ENCODE data around the gene PPM1A. TPM values are rescaled to one million over a fixed set of nuclear protein-coding genes. Genes with fewer than 3 reads are reported as not detected.

Gene PPM1A
- total and polyA plus RNA-seq, 2 donors (not counting 1 experiment from before 2014, with no cell fraction given), result 15.5 to 59.0 TPM

GRCh38 chr14:60214003-60214402 is 35.0 kb upstream of the PPM1A start:
- intact Hi-C loops (cut with micrococcal nuclease), result no loop called here
- ChIA-PET POLR2A (no interaction called here), CTCF (no interaction called here)
- TF ChIP-seq, protein P1, sequence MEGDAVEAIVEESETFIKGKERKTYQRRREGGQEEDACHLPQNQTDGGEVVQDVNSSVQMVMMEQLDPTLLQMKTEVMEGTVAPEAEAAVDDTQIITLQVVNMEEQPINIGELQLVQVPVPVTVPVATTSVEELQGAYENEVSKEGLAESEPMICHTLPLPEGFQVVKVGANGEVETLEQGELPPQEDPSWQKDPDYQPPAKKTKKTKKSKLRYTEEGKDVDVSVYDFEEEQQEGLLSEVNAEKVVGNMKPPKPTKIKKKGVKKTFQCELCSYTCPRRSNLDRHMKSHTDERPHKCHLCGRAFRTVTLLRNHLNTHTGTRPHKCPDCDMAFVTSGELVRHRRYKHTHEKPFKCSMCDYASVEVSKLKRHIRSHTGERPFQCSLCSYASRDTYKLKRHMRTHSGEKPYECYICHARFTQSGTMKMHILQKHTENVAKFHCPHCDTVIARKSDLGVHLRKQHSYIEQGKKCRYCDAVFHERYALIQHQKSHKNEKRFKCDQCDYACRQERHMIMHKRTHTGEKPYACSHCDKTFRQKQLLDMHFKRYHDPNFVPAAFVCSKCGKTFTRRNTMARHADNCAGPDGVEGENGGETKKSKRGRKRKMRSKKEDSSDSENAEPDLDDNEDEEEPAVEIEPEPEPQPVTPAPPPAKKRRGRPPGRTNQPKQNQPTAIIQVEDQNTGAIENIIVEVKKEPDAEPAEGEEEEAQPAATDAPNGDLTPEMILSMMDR (IDR thresholded peaks at IDR 0.05), result no peak
- TF ChIP-seq EZH2 (IDR thresholded peaks at IDR 0.05; ENCODE audit: borderline replicate concordance, insufficient read depth, low read depth, low read length, poor library complexity, severe bottlenecking), result no peak
- Histone ChIP-seq H3K9me3 (ENCODE audit: control extremely low read depth in 1 of 3, control insufficient read depth in 2 of 3, insufficient read depth in 1 of 3, low read length in 2 of 3) (no peaks in the 10 kb centered on the region), H2AFZ (ENCODE audit: insufficient read depth, low read depth, low read length, poor library complexity, severe bottlenecking) (no peak overlapping the region), H3K4me3 (ENCODE audit: control extremely low read depth in 1 of 5, extremely low read depth in 1 of 5, insufficient read depth in 1 of 5, low read depth in 2 of 5, low read length in 4 of 5) (no peak overlapping the region), H3K4me2 (replicated peaks; ENCODE audit: low read depth, low read length, poor library complexity, severe bottlenecking) (no peak overlapping the region), H3K4me1 (ENCODE audit: control insufficient read depth in 2 of 2, insufficient read depth in 2 of 2, low read length in 2 of 2) (no peaks in the 10 kb centered on the region), H3K27me3 (replicated peaks in 1 of 4; ENCODE audit: control extremely low read depth in 1 of 4, control insufficient read depth in 3 of 4, insufficient read depth in 4 of 4, low read length in 3 of 4) (peaks cover 0 to 4% (median 0%) of the 10 kb centered on the region in 4 experiments), H3K27ac (ENCODE audit: low read length in 2 of 2) (no peak overlapping the region), H4K20me1 (ENCODE audit: control insufficient read depth, insufficient read depth, low read length, poor library complexity, severe bottlenecking) (no peaks in the 10 kb centered on the region), H3K79me2 (ENCODE audit: control insufficient read depth, insufficient read depth, low read length) (no peaks in the 10 kb centered on the region), H3K36me3 (replicated peaks in 1 of 2; ENCODE audit: control extremely low read depth in 1 of 2, control insufficient read depth in 1 of 2, extremely low read depth in 1 of 2, insufficient read depth in 2 of 2, low read length in 1 of 2) (no peaks in the 10 kb centered on the region), H3K9ac (ENCODE audit: low read length) (no peak overlapping the region)
- H3K9me3 Mint-ChIP-seq (ENCODE audit: insufficient read depth), result peaks cover 1% of the 10 kb centered on the region
- DNase-seq (no peak), ATAC-seq (ENCODE audit: low read depth) (no peak)
- 95% methylated on average over 2 of the region's 3 CpGs for WGBS (ENCODE audit: insufficient coverage)
- H3K4me3 Mint-ChIP-seq, result no peak overlapping the region
- peaks cover 4% of the 10 kb centered on the region for H3K27me3 Mint-ChIP-seq
- peaks cover 8% of the 10 kb centered on the region for H3K4me1 Mint-ChIP-seq
- no peak overlapping the region for H3K27ac Mint-ChIP-seq

- POLR2A ChIA-PET, result no interaction called here
- no peak overlapping the region for H2AFZ ChIP-seq (ENCODE audit: insufficient read depth, low read depth, low read length, poor library complexity, severe bottlenecking)
- no peaks in the 10 kb centered on the region for H3K9me3 ChIP-seq (ENCODE audit: control extremely low read depth in 1 of 3, control insufficient read depth in 2 of 3, insufficient read depth in 1 of 3, low read length in 2 of 3)
- Mint-ChIP-seq H3K27ac (no peak overlapping the region), H3K9me3 (ENCODE audit: insufficient read depth) (peaks cover 1% of the 10 kb centered on the region), H3K27me3 (no peaks in the 10 kb centered on the region), H3K4me1 (peaks cover 8% of the 10 kb centered on the region), H3K4me3 (no peak overlapping the region)
- TF ChIP-seq, protein P1 (IDR thresholded peaks at IDR 0.05), result no peak
- TF ChIP-seq EZH2 (IDR thresholded peaks at IDR 0.05; ENCODE audit: borderline replicate concordance, insufficient read depth, low read depth, low read length, poor library complexity, severe bottlenecking), result no peak
- H3K27me3 ChIP-seq (replicated peaks in 1 of 4; ENCODE audit: control extremely low read depth in 1 of 4, control insufficient read depth in 3 of 4, insufficient read depth in 4 of 4, low read length in 3 of 4), result peaks cover 0 to 4% (median 0%) of the 10 kb centered on the region in 4 experiments
- no peaks in the 10 kb centered on the region for H3K4me1 ChIP-seq (ENCODE audit: control insufficient read depth in 2 of 2, insufficient read depth in 2 of 2, low read length in 2 of 2)
- H4K20me1 ChIP-seq (ENCODE audit: control insufficient read depth, insufficient read depth, low read length, poor library complexity, severe bottlenecking), result no peaks in the 10 kb centered on the region
- no peak overlapping the region for H3K4me3 ChIP-seq (ENCODE audit: control extremely low read depth in 1 of 5, extremely low read depth in 1 of 5, insufficient read depth in 1 of 5, low read depth in 2 of 5, low read length in 4 of 5)
- H3K27ac ChIP-seq (ENCODE audit: low read length in 2 of 2), result no peak overlapping the region
- CTCF ChIA-PET, result no interaction called here
- no peak overlapping the region for H3K9ac ChIP-seq (ENCODE audit: low read length)
- intact Hi-C loops (cut with micrococcal nuclease), result no loop called here
- WGBS (ENCODE audit: insufficient coverage), result no CpG with 5 or more reads among the region's 1 CpG
- no peaks in the 10 kb centered on the region for H3K36me3 ChIP-seq (replicated peaks in 1 of 2; ENCODE audit: control extremely low read depth in 1 of 2, control insufficient read depth in 1 of 2, extremely low read depth in 1 of 2, insufficient read depth in 2 of 2, low read length in 1 of 2)
- ATAC-seq (ENCODE audit: low read depth), result no peak
- no peaks in the 10 kb centered on the region for H3K79me2 ChIP-seq (ENCODE audit: control insufficient read depth, insufficient read depth, low read length)
- no peak overlapping the region for H3K4me2 ChIP-seq (replicated peaks; ENCODE audit: low read depth, low read length, poor library complexity, severe bottlenecking)
- DNase-seq, result no peak
These were observed 34.5 kb upstream of the PPM1A start for GRCh38 chr14:60214415-60215126.

Data from B cell (primary cell).